Measurements from ENCODE around the gene BTBD16. TPM values are rescaled to one million over a fixed set of nuclear protein-coding genes. Genes with fewer than 3 reads are reported as not detected.

The BTBD16 gene
- total and polyA plus RNA-seq, 2 of the 4 experiments (the other 2 are of a cell fraction) = not detected

GRCh38 chr10:122241836-122242235, 29.3 kb upstream of the BTBD16 start:
- CTCF ChIA-PET = no interaction called here
- H4K91ac ChIP-seq (ENCODE audit: insufficient read depth, low read depth, low read length) = no peak overlapping the region
- DNase-seq = no peak
- H3K23ac ChIP-seq (ENCODE audit: low read depth, low read length) = no peak overlapping the region
- H3K9ac ChIP-seq (ENCODE audit: low read depth, low read length) = no peak overlapping the region
- H3K27me3 ChIP-seq (ENCODE audit: control insufficient read depth, insufficient read depth, low read length) = no peaks in the 10 kb centered on the region
- no peak overlapping the region for H2AFZ ChIP-seq (replicated peaks; ENCODE audit: low read length, poor library complexity)
- no peak overlapping the region for H3K4ac ChIP-seq (ENCODE audit: low read depth, low read length)
- no peak overlapping the region for H2BK120ac ChIP-seq (ENCODE audit: low read depth, low read length)
- POLR2A ChIA-PET (ENCODE audit: unreplicated experiment) = no interaction called here
- H3K4me3 ChIP-seq (ENCODE audit: insufficient read depth, low read depth, low read length) = no peak overlapping the region
- H3K9me3 ChIP-seq (ENCODE audit: control insufficient read depth, insufficient read depth, low read length) = no peaks in the 10 kb centered on the region
- intact Hi-C loops (cut with micrococcal nuclease) (no loop called here), in situ Hi-C loops (cut with MboI; ENCODE audit: low sequenced_read_pairs) (no loop called here), dilution Hi-C loops (cut with HindIII; ENCODE audit: low sequenced_read_pairs, unreplicated experiment) (no loop called here)
- no peak overlapping the region for H2BK15ac ChIP-seq (ENCODE audit: low read depth, low read length)
- H2BK20ac ChIP-seq (ENCODE audit: low read depth, low read length) = no peak overlapping the region
- no peak overlapping the region for H3K18ac ChIP-seq (ENCODE audit: low read depth, low read length)
- no peaks in the 10 kb centered on the region for H4K20me1 ChIP-seq (ENCODE audit: insufficient read depth, low read length)
- H2AK9ac ChIP-seq (replicated peaks; ENCODE audit: low read depth, low read length, poor library complexity) = no peak overlapping the region
- H3K79me1 ChIP-seq (ENCODE audit: low read depth in 1 of 2, low read length in 2 of 2) = no peaks in the 10 kb centered on the region
- BruUV-seq (replicated peaks) = no TSS peak
- H3K4me1 ChIP-seq (ENCODE audit: control insufficient read depth, insufficient read depth, low read length) = no peaks in the 10 kb centered on the region
- no peak overlapping the region for H4K5ac ChIP-seq (ENCODE audit: low read depth, low read length)
- no peak overlapping the region for H2AK5ac ChIP-seq (ENCODE audit: low read depth, low read length)
- no peak for ATAC-seq (ENCODE audit: low read depth)
- H3K56ac ChIP-seq (ENCODE audit: extremely low read depth, insufficient read depth, low read length) = no peak overlapping the region
- 93% methylated on average over 7 of the region's 8 CpGs; no CpG with 5 or more reads in 1 of the 2 experiments for WGBS, 2 experiments (ENCODE audit: extremely low coverage in 2 of 2, insufficient read length in 1 of 2)
- no peak overlapping the region for H3K27ac ChIP-seq (ENCODE audit: insufficient read depth, low read length)
- no peak overlapping the region for H3K4me2 ChIP-seq (ENCODE audit: low read depth, low read length)
- TF ChIP-seq RAD21 (IDR thresholded peaks at IDR 0.05; ENCODE audit: low read length) (no peak), FOS (IDR thresholded peaks at IDR 0.05; ENCODE audit: low read depth, low read length) (no peak), RFX5 (IDR thresholded peaks at IDR 0.05; ENCODE audit: low read depth, low read length) (no peak), RCOR1 (IDR thresholded peaks at IDR 0.05; ENCODE audit: insufficient replicate concordance, low read length) (no peak), CEBPB (IDR thresholded peaks at IDR 0.05; ENCODE audit: low read depth, low read length) (no peak), BHLHE40 (IDR thresholded peaks at IDR 0.05; ENCODE audit: low read depth, low read length) (no peak), MXI1 (IDR thresholded peaks at IDR 0.05; ENCODE audit: borderline replicate concordance, low read depth, low read length) (no peak), NFE2L2 (IDR thresholded peaks at IDR 0.05; ENCODE audit: low read depth, low read length) (no peak), MAFK (IDR thresholded peaks at IDR 0.05; ENCODE audit: low read depth, low read length) (no peak), MAZ (IDR thresholded peaks at IDR 0.05; ENCODE audit: borderline replicate concordance, low read depth, low read length) (no peak), CHD1 (IDR thresholded peaks at IDR 0.05; ENCODE audit: low read depth, low read length) (no peak), POLR2A (IDR thresholded peaks at IDR 0.05; ENCODE audit: low read depth, low read length) (no peak), SMC3 (IDR thresholded peaks at IDR 0.05; ENCODE audit: low read depth, low read length) (no peak)
- TF ChIP-seq, protein P1, sequence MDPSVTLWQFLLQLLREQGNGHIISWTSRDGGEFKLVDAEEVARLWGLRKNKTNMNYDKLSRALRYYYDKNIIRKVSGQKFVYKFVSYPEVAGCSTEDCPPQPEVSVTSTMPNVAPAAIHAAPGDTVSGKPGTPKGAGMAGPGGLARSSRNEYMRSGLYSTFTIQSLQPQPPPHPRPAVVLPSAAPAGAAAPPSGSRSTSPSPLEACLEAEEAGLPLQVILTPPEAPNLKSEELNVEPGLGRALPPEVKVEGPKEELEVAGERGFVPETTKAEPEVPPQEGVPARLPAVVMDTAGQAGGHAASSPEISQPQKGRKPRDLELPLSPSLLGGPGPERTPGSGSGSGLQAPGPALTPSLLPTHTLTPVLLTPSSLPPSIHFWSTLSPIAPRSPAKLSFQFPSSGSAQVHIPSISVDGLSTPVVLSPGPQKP (IDR thresholded peaks at IDR 0.05; ENCODE audit: borderline replicate concordance, low read depth, low read length) = no peak
- TF ChIP-seq, protein P2, sequence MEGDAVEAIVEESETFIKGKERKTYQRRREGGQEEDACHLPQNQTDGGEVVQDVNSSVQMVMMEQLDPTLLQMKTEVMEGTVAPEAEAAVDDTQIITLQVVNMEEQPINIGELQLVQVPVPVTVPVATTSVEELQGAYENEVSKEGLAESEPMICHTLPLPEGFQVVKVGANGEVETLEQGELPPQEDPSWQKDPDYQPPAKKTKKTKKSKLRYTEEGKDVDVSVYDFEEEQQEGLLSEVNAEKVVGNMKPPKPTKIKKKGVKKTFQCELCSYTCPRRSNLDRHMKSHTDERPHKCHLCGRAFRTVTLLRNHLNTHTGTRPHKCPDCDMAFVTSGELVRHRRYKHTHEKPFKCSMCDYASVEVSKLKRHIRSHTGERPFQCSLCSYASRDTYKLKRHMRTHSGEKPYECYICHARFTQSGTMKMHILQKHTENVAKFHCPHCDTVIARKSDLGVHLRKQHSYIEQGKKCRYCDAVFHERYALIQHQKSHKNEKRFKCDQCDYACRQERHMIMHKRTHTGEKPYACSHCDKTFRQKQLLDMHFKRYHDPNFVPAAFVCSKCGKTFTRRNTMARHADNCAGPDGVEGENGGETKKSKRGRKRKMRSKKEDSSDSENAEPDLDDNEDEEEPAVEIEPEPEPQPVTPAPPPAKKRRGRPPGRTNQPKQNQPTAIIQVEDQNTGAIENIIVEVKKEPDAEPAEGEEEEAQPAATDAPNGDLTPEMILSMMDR (conservative IDR thresholded peaks at IDR 0.05; ENCODE audit: low read depth, low read length) = no peak
- TF ChIP-seq, protein P3, sequence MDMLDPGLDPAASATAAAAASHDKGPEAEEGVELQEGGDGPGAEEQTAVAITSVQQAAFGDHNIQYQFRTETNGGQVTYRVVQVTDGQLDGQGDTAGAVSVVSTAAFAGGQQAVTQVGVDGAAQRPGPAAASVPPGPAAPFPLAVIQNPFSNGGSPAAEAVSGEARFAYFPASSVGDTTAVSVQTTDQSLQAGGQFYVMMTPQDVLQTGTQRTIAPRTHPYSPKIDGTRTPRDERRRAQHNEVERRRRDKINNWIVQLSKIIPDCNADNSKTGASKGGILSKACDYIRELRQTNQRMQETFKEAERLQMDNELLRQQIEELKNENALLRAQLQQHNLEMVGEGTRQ (IDR thresholded peaks at IDR 0.05; ENCODE audit: low read depth, low read length) = no peak
- no peaks in the 10 kb centered on the region for H3K9me1 ChIP-seq (ENCODE audit: insufficient read depth, low read length)
- peaks cover 8% of the 10 kb centered on the region; the same call in 1 of the 2 replicates for H3K36me3 ChIP-seq (ENCODE audit: control insufficient read depth, insufficient read depth, low read length)
- H4K8ac ChIP-seq (ENCODE audit: low read depth in 2 of 2, low read length in 2 of 2) = no peak overlapping the region
- H2BK5ac ChIP-seq (ENCODE audit: low read depth, low read length, poor library complexity, severe bottlenecking) = no peak overlapping the region
- no peak overlapping the region for H3K14ac ChIP-seq (replicated peaks; ENCODE audit: low read depth, low read length)

Data from IMR-90 (cell line).